Measurements from ENCODE around the gene ENOX2. TPM values are rescaled to one million over a fixed set of nuclear protein-coding genes. Genes with fewer than 3 reads are reported as not detected.
A peak's percentile ranks its signal among the peaks of the same experiment; 100 is the strongest.

ENOX2 gene
- total RNA-seq, 1 experiment from 2014 or later, result 21.4 TPM

DNA sequence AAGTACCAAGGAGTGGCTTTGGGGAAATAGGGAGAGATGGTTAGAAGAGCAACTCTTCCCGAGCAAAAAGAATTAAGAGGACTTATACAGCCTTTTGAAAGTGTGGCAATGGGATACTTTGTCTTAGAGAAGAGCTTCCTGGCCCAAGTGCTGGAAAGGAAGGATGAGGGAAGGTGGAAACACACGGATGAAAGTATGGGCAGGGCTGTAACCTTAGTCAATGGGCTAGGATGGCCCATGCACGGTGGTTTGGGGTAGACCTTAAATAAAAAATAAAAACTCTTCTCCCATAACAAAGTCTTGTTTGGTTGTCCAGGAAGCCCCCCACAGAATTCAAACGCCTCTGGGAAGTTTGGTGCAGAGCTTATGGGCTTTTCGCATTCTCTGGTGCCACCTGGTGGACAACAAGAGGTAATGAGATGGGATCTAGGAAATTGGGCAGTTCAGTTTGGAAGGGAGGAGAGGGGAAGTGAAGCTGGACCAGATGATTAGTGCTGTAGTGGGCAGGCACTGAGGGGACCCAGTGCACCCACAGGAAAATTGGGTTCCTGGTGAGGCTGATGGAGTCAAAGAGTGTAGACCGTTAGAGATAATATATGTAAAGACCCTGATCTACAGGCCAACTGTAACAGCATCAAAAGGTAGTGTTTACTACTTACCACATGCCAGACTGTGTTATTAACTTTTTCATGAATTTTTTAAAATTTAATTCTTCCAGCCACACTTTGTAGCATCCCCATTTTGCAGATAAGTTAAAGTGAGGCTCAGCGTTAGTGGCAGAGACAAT, 13.8 kb upstream of the ENOX2 start:
- intact Hi-C loops (cut with micrococcal nuclease; ENCODE audit: unreplicated experiment), result loop anchor here (1.0 to 10.0 kb wide), 6 partner anchors 341 to 1310 kb away; no protein-coding TSS in a partner anchor
- H2AFZ ChIP-seq, result no peak overlapping the region
- DNase-seq, result peak; percentile 17 to 38
- 0 out of 2 replicates have a peak, but pooled peaks cover 6% of the 10 kb centered on the region for H3K27me3 ChIP-seq (ENCODE audit: insufficient read depth, low read depth)
- H3K27ac ChIP-seq, result no peak overlapping the region
- H4K20me1 ChIP-seq (ENCODE audit: insufficient read depth), result no peaks in the 10 kb centered on the region
- H3F3A ChIP-seq (ENCODE audit: insufficient read depth, low read depth), result no peaks in the 10 kb centered on the region
- no peaks in the 10 kb centered on the region for H3K9me2 ChIP-seq (ENCODE audit: insufficient read depth)
- H3K4me3 ChIP-seq, result no peak overlapping the region
- no peaks in the 10 kb centered on the region for H3K4me1 ChIP-seq (replicated peaks; ENCODE audit: insufficient read depth)
- no peaks in the 10 kb centered on the region for H3K9me3 ChIP-seq (ENCODE audit: insufficient read depth, low read depth)
- BruUV-seq (replicated peaks), result no TSS peak
- H3K4me2 ChIP-seq, result no peak overlapping the region
- H3K36me3 ChIP-seq (ENCODE audit: low read depth), result no peaks in the 10 kb centered on the region
- ChIA-PET CTCF (interaction anchor here (0.6 to 1.7 kb wide), 5 partner anchors 13 to 1314 kb away, joined by 4 to 11 read pairs (median 4); no protein-coding TSS in a partner anchor), POLR2A (ENCODE audit: unreplicated experiment) (no interaction called here)
- no peak for TF ChIP-seq EZH2 (IDR thresholded peaks at IDR 0.05; ENCODE audit: low read depth)
- TF ChIP-seq, protein P1, sequence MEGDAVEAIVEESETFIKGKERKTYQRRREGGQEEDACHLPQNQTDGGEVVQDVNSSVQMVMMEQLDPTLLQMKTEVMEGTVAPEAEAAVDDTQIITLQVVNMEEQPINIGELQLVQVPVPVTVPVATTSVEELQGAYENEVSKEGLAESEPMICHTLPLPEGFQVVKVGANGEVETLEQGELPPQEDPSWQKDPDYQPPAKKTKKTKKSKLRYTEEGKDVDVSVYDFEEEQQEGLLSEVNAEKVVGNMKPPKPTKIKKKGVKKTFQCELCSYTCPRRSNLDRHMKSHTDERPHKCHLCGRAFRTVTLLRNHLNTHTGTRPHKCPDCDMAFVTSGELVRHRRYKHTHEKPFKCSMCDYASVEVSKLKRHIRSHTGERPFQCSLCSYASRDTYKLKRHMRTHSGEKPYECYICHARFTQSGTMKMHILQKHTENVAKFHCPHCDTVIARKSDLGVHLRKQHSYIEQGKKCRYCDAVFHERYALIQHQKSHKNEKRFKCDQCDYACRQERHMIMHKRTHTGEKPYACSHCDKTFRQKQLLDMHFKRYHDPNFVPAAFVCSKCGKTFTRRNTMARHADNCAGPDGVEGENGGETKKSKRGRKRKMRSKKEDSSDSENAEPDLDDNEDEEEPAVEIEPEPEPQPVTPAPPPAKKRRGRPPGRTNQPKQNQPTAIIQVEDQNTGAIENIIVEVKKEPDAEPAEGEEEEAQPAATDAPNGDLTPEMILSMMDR (conservative IDR thresholded peaks at IDR 0.05), result peak; percentile 96
- no peaks in the 10 kb centered on the region for H3K79me2 ChIP-seq (ENCODE audit: low read depth)

DNA sequence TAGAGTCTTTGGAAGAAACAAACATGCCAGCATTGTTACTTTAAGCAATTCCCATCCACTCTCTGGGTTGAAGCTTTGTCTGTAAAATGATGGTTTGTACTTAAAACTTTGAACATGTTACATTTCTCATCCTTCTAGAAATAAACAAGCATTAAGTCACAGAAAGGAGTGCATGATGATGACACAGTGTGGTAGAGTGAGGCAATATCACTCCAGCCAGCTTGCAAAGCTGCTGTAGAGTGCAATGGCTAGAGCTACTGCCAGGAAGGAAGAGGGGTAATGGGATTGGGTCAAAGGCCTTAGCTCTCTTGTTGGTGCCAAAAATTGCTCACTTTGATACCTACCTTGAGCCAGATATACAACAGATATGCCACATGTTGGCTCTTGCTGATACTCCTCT, 12.3 kb upstream of the ENOX2 start:
- CTCF ChIA-PET, result interaction anchor here (1.4 kb wide), 1 partner anchor 522 kb away, joined by 3 read pairs; no protein-coding TSS in a partner anchor
- Histone ChIP-seq H3F3A (ENCODE audit: insufficient read depth, low read depth) (no peaks in the 10 kb centered on the region), H3K4me1 (replicated peaks; ENCODE audit: insufficient read depth) (no peaks in the 10 kb centered on the region), H3K27ac (no peak overlapping the region), H3K9me3 (ENCODE audit: insufficient read depth, low read depth) (no peaks in the 10 kb centered on the region), H3K9me2 (ENCODE audit: insufficient read depth) (no peaks in the 10 kb centered on the region), H3K27me3 (ENCODE audit: insufficient read depth, low read depth) (0 out of 2 replicates have a peak, but pooled peaks cover 6% of the 10 kb centered on the region), H2AFZ (0 out of 2 replicates have a peak overlapping the region, but pooled peaks have one; percentile 22), H3K4me3 (no peak overlapping the region), H3K4me2 (no peak overlapping the region), H4K20me1 (ENCODE audit: insufficient read depth) (no peaks in the 10 kb centered on the region), H3K36me3 (ENCODE audit: low read depth) (no peaks in the 10 kb centered on the region), H3K79me2 (ENCODE audit: low read depth) (no peaks in the 10 kb centered on the region)
- intact Hi-C loops (cut with micrococcal nuclease; ENCODE audit: unreplicated experiment), result loop anchor here (10.0 kb wide), 1 partner anchor 851 kb away; no protein-coding TSS in a partner anchor
- POLR2A ChIA-PET (ENCODE audit: unreplicated experiment), result no interaction called here
- no TSS peak for BruUV-seq (replicated peaks)
- DNase-seq, result no peak
- TF ChIP-seq, protein P1 (conservative IDR thresholded peaks at IDR 0.05), result no peak
- no peak for TF ChIP-seq EZH2 (IDR thresholded peaks at IDR 0.05; ENCODE audit: low read depth)

DNA sequence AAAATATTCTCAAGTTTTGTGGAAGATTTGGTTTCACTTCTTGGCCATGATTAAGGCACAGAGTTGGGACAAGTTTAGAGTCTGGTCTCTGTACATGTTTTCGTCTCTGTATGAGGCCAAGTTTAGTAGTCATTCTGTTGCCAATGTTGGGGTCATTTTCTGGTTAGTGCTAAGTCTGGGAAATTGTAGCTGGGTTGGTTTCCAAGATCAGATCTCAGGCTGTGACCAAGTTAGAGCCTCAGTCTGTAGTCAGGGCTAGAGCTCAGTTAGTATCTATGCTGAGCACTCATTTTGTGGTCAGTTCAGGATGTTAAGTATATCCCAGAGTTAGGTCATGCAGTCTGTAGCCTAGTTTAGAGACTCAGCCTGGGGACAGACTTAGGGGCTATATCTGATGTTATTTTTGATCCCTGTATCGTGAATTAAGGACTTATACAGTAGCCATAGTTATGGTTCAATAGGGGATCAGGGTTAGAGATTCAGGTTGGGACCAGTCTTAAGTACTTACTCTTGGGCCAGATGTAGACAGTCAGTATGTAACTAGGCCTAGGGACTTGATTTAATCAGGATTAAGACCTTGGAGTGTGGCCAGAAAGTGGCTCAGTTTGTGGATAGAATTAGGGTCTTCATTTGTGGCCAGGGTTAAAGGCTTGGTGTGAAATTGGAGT, 6.6 kb upstream of the ENOX2 start:
- no peaks in the 10 kb centered on the region for H3K9me2 ChIP-seq (ENCODE audit: insufficient read depth)
- no TSS peak for BruUV-seq (replicated peaks)
- no peaks in the 10 kb centered on the region for H3K79me2 ChIP-seq (ENCODE audit: low read depth)
- H3K4me2 ChIP-seq, result no peak overlapping the region
- no peaks in the 10 kb centered on the region for H3F3A ChIP-seq (ENCODE audit: insufficient read depth, low read depth)
- no peak overlapping the region for H3K27ac ChIP-seq
- H4K20me1 ChIP-seq (ENCODE audit: insufficient read depth), result no peaks in the 10 kb centered on the region
- no peaks in the 10 kb centered on the region for H3K36me3 ChIP-seq (ENCODE audit: low read depth)
- 0 out of 2 replicates have a peak, but pooled peaks cover 6% of the 10 kb centered on the region for H3K27me3 ChIP-seq (ENCODE audit: insufficient read depth, low read depth)
- no peak overlapping the region for H2AFZ ChIP-seq
- no peak for DNase-seq
- intact Hi-C loops (cut with micrococcal nuclease; ENCODE audit: unreplicated experiment), result loop anchor here (10.0 kb wide), 1 partner anchor 845 kb away; no protein-coding TSS in a partner anchor
- no peaks in the 10 kb centered on the region for H3K4me1 ChIP-seq (replicated peaks; ENCODE audit: insufficient read depth)
- no peak overlapping the region for H3K4me3 ChIP-seq
- TF ChIP-seq, protein P1 (conservative IDR thresholded peaks at IDR 0.05), result no peak
- TF ChIP-seq EZH2 (IDR thresholded peaks at IDR 0.05; ENCODE audit: low read depth), result no peak
- CTCF ChIA-PET, result no interaction called here
- H3K9me3 ChIP-seq (ENCODE audit: insufficient read depth, low read depth), result no peaks in the 10 kb centered on the region
- POLR2A ChIA-PET (ENCODE audit: unreplicated experiment), result no interaction called here

Measured in PC-9 (cell line).